Measurements from ENCODE around the gene ABCA2.
"Not testable (repeated sequence)": the region's sequence is repeated elsewhere in the genome, so short reads cannot be mapped to it uniquely, and the experiment has no call there.

Gene ABCA2

GRCh38 chr9:137064027-137064879 lies 36.2 kb upstream of the ABCA2 start:
- peak; percentile 64 for DNase-seq (ENCODE audit: low spot score)

- DNase-seq (ENCODE audit: low spot score), result no peak
These were observed 35.4 kb upstream of the ABCA2 start for GRCh38 chr9:137063311-137064026.

- DNase-seq (ENCODE audit: low spot score), result not testable (repeated sequence)
These were observed 34.8 kb upstream of the ABCA2 start for GRCh38 chr9:137062798-137063197.

GRCh38 chr9:137062384-137062783 lies 34.3 kb upstream of the ABCA2 start:
- DNase-seq (ENCODE audit: low spot score), result no peak

GRCh38 chr9:137058521-137059234 lies 30.6 kb upstream of the ABCA2 start:
- DNase-seq (ENCODE audit: low spot score), result no peak

- DNase-seq (ENCODE audit: low spot score), result no peak
These were observed 29.5 kb upstream of the ABCA2 start for GRCh38 chr9:137057545-137057944.

GRCh38 chr9:137056739-137057415 lies 28.8 kb upstream of the ABCA2 start:
- no peak for DNase-seq (ENCODE audit: low spot score)

- peak; percentile 76 for DNase-seq (ENCODE audit: low spot score)
These were observed 27.6 kb upstream of the ABCA2 start for GRCh38 chr9:137055385-137056364.

GRCh38 chr9:137054932-137055384 lies 26.9 kb upstream of the ABCA2 start:
- DNase-seq (ENCODE audit: low spot score), result no peak

GRCh38 chr9:137053944-137054931 lies 26.2 kb upstream of the ABCA2 start, which contains the start of gene ENTPD2:
TSS of gene ENTPD2 (minus strand) at chr9:137054061. CDS start at chr9:137053997, 64 bp downstream.
- no peak for DNase-seq (ENCODE audit: low spot score)

GRCh38 chr9:137052998-137053943 lies 25.2 kb upstream of the ABCA2 start:
- DNase-seq (ENCODE audit: low spot score), result no peak

- DNase-seq (ENCODE audit: low spot score), result no peak
These were observed 24.3 kb upstream of the ABCA2 start for GRCh38 chr9:137052293-137052692.

- DNase-seq (ENCODE audit: low spot score), result no peak
These were observed 23.2 kb upstream of the ABCA2 start for GRCh38 chr9:137051145-137051724.

GRCh38 chr9:137050570-137050969 lies 22.5 kb upstream of the ABCA2 start:
- DNase-seq (ENCODE audit: low spot score), result no peak

- peak; percentile 69 for DNase-seq (ENCODE audit: low spot score)
These were observed 21.8 kb upstream of the ABCA2 start for GRCh38 chr9:137049544-137050449.

GRCh38 chr9:137048655-137049543 lies 20.9 kb upstream of the ABCA2 start:
- DNase-seq (ENCODE audit: low spot score), result peak; percentile 77

Data from cerebellar cortex (tissue), 1 donor.